Tibial nerve (tissue), 4 donors: ENCODE results near the gene KAT6B. TPM values are rescaled to one million over a fixed set of nuclear protein-coding genes. Genes with fewer than 3 reads are reported as not detected.
A peak's percentile ranks its signal among the peaks of the same experiment; 100 is the strongest.

Source experiments
- DNase-seq, 2 donors: peaks; one replicate each; pipeline ENCODE4 v3.0.0-alpha.2; 2019; ENCODE audit warnings: low spot score in 2 of 2
- H3K27ac ChIP-seq, 4 donors: fragments of 200-600 bp; sonication (generic) in 3 of 4; one replicate each; pipeline ENCODE4 v1.5.1; 2017 to 2019; ENCODE audit warnings: mild to moderate bottlenecking in 1 of 4
- H3K27me3 ChIP-seq, 2 donors: fragments of 200-600 bp; sonication (generic) in 1 of 2; one replicate each; pipeline versions ENCODE4 v1.5.1 to v1.6.0; 2017 to 2019
- H3K36me3 ChIP-seq, 3 donors: fragments of 200-600 bp; sonication (generic); one replicate each; pipeline ENCODE4 v1.5.1; 2018 to 2019
- H3K4me1 ChIP-seq, 4 donors: fragments of 200-600 bp; sonication (generic) in 3 of 4; one replicate each; pipeline ENCODE4 v1.5.1; 2017 to 2019
- H3K4me3 ChIP-seq, 4 donors: fragments of 200-600 bp; sonication (generic) in 3 of 4; one replicate each; pipeline ENCODE4 v1.5.1; 2017 to 2019; ENCODE audit warnings: mild to moderate bottlenecking in 1 of 4, moderate library complexity in 1 of 4
- H3K9me3 ChIP-seq, 4 donors: fragments of 200-600 bp; sonication (generic) in 3 of 4; one replicate each; pipeline ENCODE4 v1.5.1; 2017 to 2019
- EP300 ChIP-seq, 2 donors: sonication (generic); formaldehyde crosslinking; IDR thresholded peaks; one replicate each; pipeline ENCODE4 v1.6.1; 2017; ENCODE audit warnings: antibody characterized with exemption in 2 of 2, mild to moderate bottlenecking in 1 of 2
- POLR2A ChIP-seq, 2 donors: fragments of 450-650 bp; IDR thresholded peaks; one replicate each; pipeline ENCODE4 v1.6.1; 2017; ENCODE audit warnings: antibody characterized with exemption in 2 of 2, mild to moderate bottlenecking in 2 of 2, moderate library complexity in 2 of 2
- WGBS, 2 donors: methylation state at CpG; one replicate each; pipeline ENCODE4 v1.1.5; 2018; 5-methylcytosine and 5-hydroxymethylcytosine counted together
- total RNA-seq, 4 donors: library from RNA; depleted of rRNA; stranded (reverse); fragments of >200 nt; gene quantifications; one replicate each; pipeline ENCODE4 v1.1.0, GENCODE V29; 2016
- TF ChIP-seq, protein P1 (sequence below), 5 experiments: fragments of 200-600 bp in 3 of 5; fragments of 450-650 bp in 2 of 5; sonication (generic) in 3 of 5; IDR thresholded peaks; one replicate each; pipeline ENCODE4 v1.5.1; 2016 to 2019; ENCODE audit warnings: antibody characterized with exemption in 5 of 5, mild to moderate bottlenecking in 3 of 5, moderate library complexity in 2 of 5

The KAT6B gene
- total RNA-seq, 4 donors from 2014 or later = 42.3 to 59.7 (median 45.6) TPM

DNA sequence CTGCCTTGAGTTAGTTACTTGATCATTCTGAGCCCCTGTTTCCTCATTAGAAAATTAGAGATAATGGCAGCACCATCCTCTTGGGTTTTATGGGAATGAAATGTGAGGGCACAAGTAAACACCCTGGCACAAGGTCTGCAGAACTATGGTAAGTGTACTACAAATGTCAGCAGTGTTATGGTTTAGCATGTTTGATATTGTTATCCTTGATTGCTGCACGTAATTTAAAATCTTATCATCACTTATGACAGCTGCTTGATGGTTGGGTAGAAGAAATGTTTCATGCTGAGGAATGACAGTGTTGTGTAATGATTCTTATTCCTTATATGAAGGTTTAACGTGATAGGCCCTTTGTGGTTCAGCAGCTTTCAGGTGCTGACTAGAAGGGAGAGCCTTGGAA lies 134.3 kb downstream of the KAT6B start:
- no peak overlapping the region for H3K4me3 ChIP-seq

GRCh38 chr10:74962517-74962916 lies 136.1 kb downstream of the KAT6B start:
- Histone ChIP-seq H3K4me1 (peaks cover 0 to 8% (median 0%) of the 10 kb centered on the region in 4 donors), H3K27ac (no peak overlapping the region), H3K4me3 (no peak overlapping the region), H3K36me3 (no peaks in the 10 kb centered on the region), H3K27me3 (no peaks in the 10 kb centered on the region), H3K9me3 (no peaks in the 10 kb centered on the region)
- TF ChIP-seq EP300 (IDR thresholded peaks at IDR 0.05) (no peak), POLR2A (IDR thresholded peaks at IDR 0.05) (no peak)
- TF ChIP-seq, protein P1, sequence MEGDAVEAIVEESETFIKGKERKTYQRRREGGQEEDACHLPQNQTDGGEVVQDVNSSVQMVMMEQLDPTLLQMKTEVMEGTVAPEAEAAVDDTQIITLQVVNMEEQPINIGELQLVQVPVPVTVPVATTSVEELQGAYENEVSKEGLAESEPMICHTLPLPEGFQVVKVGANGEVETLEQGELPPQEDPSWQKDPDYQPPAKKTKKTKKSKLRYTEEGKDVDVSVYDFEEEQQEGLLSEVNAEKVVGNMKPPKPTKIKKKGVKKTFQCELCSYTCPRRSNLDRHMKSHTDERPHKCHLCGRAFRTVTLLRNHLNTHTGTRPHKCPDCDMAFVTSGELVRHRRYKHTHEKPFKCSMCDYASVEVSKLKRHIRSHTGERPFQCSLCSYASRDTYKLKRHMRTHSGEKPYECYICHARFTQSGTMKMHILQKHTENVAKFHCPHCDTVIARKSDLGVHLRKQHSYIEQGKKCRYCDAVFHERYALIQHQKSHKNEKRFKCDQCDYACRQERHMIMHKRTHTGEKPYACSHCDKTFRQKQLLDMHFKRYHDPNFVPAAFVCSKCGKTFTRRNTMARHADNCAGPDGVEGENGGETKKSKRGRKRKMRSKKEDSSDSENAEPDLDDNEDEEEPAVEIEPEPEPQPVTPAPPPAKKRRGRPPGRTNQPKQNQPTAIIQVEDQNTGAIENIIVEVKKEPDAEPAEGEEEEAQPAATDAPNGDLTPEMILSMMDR (IDR thresholded peaks at IDR 0.05) = no peak
- no peak for DNase-seq
- WGBS, 2 donors = 80% methylated on average over 4 of the region's 4 CpGs

More for the DNA sequence above, 134.3 kb downstream of the KAT6B start:
- DNase-seq = no peak
- Histone ChIP-seq H3K4me1 (peaks cover 0 to 16% (median 0%) of the 10 kb centered on the region in 4 donors), H3K27ac (no peak overlapping the region), H3K36me3 (no peaks in the 10 kb centered on the region), H3K9me3 (no peaks in the 10 kb centered on the region), H3K27me3 (no peaks in the 10 kb centered on the region)
- TF ChIP-seq POLR2A (IDR thresholded peaks at IDR 0.05) = no peak
- whole genome bisulfite sequencing, 2 donors = 91 to 98% methylated on average over 2 of the region's 2 CpGs

DNA sequence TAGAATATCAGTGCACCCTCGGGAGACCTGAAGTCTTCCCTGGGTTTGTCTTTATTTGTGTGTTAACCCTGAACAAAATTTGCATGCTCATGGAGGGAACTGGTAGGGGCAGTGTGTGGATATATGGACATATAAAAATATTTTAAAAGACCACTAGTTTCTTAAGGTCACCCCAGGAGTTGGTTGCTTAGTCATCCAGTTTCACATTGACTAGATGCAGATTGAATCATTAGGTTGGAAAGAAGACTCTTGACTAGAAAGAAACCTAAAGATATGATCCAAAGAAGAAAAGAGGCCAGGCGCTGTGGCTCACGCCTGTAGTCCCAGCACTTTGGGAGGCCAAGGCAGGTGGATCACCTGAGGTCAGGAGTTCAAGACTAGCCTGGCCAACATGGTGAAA lies 137.1 kb downstream of the KAT6B start:
- 84 to 86% methylated on average over 3 of the region's 3 CpGs for WGBS, 2 donors
- TF ChIP-seq POLR2A (IDR thresholded peaks at IDR 0.05) = no peak
- TF ChIP-seq, protein P1 (IDR thresholded peaks at IDR 0.05) = no peak
- no peak for TF ChIP-seq EP300 (IDR thresholded peaks at IDR 0.05)
- Histone ChIP-seq H3K27me3 (no peaks in the 10 kb centered on the region), H3K4me1 (peaks cover 0 to 11% (median under 1%) of the 10 kb centered on the region in 4 donors), H3K27ac (no peak overlapping the region), H3K36me3 (no peaks in the 10 kb centered on the region), H3K4me3 (no peak overlapping the region), H3K9me3 (no peaks in the 10 kb centered on the region)
- DNase-seq = no peak

- TF ChIP-seq POLR2A (IDR thresholded peaks at IDR 0.05) = no peak
- no peak for TF ChIP-seq EP300 (IDR thresholded peaks at IDR 0.05)
- TF ChIP-seq, protein P1 (IDR thresholded peaks at IDR 0.05) = no peak
- Histone ChIP-seq H3K36me3 (no peaks in the 10 kb centered on the region), H3K27ac (peak overlapping the region in 1 of 4 donors; percentile 5), H3K4me1 (peaks cover 0 to 38% (median 7%) of the 10 kb centered on the region in 4 donors), H3K9me3 (no peaks in the 10 kb centered on the region), H3K27me3 (no peaks in the 10 kb centered on the region), H3K4me3 (no peak overlapping the region)
- no peak for DNase-seq
- 44 to 52% methylated on average over 5 of the region's 5 CpGs for WGBS, 2 donors
Measured at GRCh38 chr10:74967911-74968666, 141.7 kb downstream of the KAT6B start.

- 68 to 69% methylated on average over 4 of the region's 4 CpGs for WGBS, 2 donors
- Histone ChIP-seq H3K4me3 (no peak overlapping the region), H3K27ac (peak overlapping the region in 1 of 4 donors; percentile 5), H3K9me3 (no peaks in the 10 kb centered on the region), H3K27me3 (no peaks in the 10 kb centered on the region), H3K4me1 (peaks cover 0 to 43% (median 8%) of the 10 kb centered on the region in 4 donors), H3K36me3 (no peaks in the 10 kb centered on the region)
- DNase-seq = no peak
- TF ChIP-seq POLR2A (IDR thresholded peaks at IDR 0.05) (no peak), EP300 (IDR thresholded peaks at IDR 0.05) (no peak)
- TF ChIP-seq, protein P1 (IDR thresholded peaks at IDR 0.05) = no peak
Measured at GRCh38 chr10:74968667-74969061, 142.3 kb downstream of the KAT6B start.
